Transverse colon (tissue), 4 donors: ENCODE results near the gene ANKRD40CL.

Experiments
- CTCF ChIP-seq, 5 experiments: fragments of 200-600 bp in 3 of 5; fragments of 450-650 bp in 2 of 5; sonication (generic) in 3 of 5; IDR thresholded peaks; 1 replicate in 2 of 5; 2 replicates in 3 of 5; pipeline ENCODE4 v1.5.1; 2016 to 2017; ENCODE audit warnings: antibody characterized with exemption in 5 of 5, inconsistent platforms in 3 of 5, mild to moderate bottlenecking in 2 of 5, moderate library complexity in 1 of 5
- POLR2AphosphoS5 ChIP-seq, 3 donors: sonication (generic); formaldehyde crosslinking; IDR thresholded peaks; one replicate each; pipeline ENCODE4 v1.6.1; 2016; ENCODE audit warnings: antibody characterized with exemption in 3 of 3

- TF ChIP-seq POLR2AphosphoS5 (IDR thresholded peaks at IDR 0.05): no peak
- no peak for TF ChIP-seq CTCF (IDR thresholded peaks at IDR 0.05)
These were observed 19.8 kb upstream of the ANKRD40CL start for GRCh38 chr17:50787106-50787505.
